22Rv1 (cell line): Measurements from ENCODE around the gene BCAP31.

ENCODE experiments used
- H3K27ac ChIP-seq: fragments of 450-650 bp; 2 replicates; pipeline ENCODE4 v1.5.1; 2017
- ZFX ChIP-seq: fragments of 450-650 bp; IDR thresholded peaks from 2 replicates; pipeline ENCODE4 v1.6.1; 2017; ENCODE audit warnings: antibody characterized with exemption, borderline replicate concordance
- TF ChIP-seq, protein P1 (sequence below): fragments of 450-650 bp; IDR thresholded peaks from 2 replicates; pipeline ENCODE4 v1.5.1; 2017; ENCODE audit warnings: mild to moderate bottlenecking

The BCAP31 gene

GRCh38 chrX:153668423-153669173 lies 55.6 kb downstream of the BCAP31 start:
- TF ChIP-seq, protein P1, sequence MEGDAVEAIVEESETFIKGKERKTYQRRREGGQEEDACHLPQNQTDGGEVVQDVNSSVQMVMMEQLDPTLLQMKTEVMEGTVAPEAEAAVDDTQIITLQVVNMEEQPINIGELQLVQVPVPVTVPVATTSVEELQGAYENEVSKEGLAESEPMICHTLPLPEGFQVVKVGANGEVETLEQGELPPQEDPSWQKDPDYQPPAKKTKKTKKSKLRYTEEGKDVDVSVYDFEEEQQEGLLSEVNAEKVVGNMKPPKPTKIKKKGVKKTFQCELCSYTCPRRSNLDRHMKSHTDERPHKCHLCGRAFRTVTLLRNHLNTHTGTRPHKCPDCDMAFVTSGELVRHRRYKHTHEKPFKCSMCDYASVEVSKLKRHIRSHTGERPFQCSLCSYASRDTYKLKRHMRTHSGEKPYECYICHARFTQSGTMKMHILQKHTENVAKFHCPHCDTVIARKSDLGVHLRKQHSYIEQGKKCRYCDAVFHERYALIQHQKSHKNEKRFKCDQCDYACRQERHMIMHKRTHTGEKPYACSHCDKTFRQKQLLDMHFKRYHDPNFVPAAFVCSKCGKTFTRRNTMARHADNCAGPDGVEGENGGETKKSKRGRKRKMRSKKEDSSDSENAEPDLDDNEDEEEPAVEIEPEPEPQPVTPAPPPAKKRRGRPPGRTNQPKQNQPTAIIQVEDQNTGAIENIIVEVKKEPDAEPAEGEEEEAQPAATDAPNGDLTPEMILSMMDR: no peak
- TF ChIP-seq ZFX: no peak
- H3K27ac ChIP-seq: no peak overlapping the region

- TF ChIP-seq, protein P1: peak; percentile 74
- TF ChIP-seq ZFX: no peak
- no peak overlapping the region for H3K27ac ChIP-seq
Observed at GRCh38 chrX:153667956-153668396, 56.2 kb downstream of the BCAP31 start.

GRCh38 chrX:153667281-153667955 lies 56.8 kb downstream of the BCAP31 start:
- TF ChIP-seq, protein P1: no peak
- TF ChIP-seq ZFX: no peak
- no peak overlapping the region for H3K27ac ChIP-seq

- H3K27ac ChIP-seq: no peak overlapping the region
- TF ChIP-seq, protein P1: no peak
- no peak for TF ChIP-seq ZFX
Observed at GRCh38 chrX:153665726-153666306, 58.4 kb downstream of the BCAP31 start.

GRCh38 chrX:153662266-153662665 lies 61.9 kb downstream of the BCAP31 start:
- no peak overlapping the region for H3K27ac ChIP-seq
- no peak for TF ChIP-seq ZFX
- TF ChIP-seq, protein P1: peak; percentile 65

DNA sequence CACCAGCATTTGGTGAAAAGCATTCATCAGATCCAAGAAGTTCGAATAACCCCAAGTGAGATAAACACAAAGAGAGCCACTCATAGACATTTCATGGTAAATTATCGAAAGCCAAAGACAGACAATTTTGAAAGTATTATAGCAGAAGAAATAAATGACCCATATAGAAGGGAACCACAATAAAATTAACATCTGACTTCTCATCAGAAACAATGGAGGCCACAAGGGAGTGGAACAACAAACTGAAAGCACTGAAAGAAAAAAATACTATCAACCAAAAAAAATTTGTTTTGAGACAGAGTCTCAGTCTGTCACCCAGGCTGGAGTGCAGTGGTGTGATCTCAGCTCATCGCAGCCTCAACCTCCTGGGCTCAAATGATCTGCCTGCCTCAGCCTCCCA lies 64.9 kb downstream of the BCAP31 start:
- no peak for TF ChIP-seq ZFX
- TF ChIP-seq, protein P1: no peak

GRCh38 chrX:153657161-153657560 lies 67.0 kb downstream of the BCAP31 start:
- no peak overlapping the region for H3K27ac ChIP-seq
- TF ChIP-seq, protein P1: no peak
- TF ChIP-seq ZFX: no peak

More for the DNA sequence above, 64.9 kb downstream of the BCAP31 start:
- H3K27ac ChIP-seq: no peak overlapping the region
